Fibroblast of skin of left biceps (primary cell): Measurements from ENCODE around the gene RBMS3.

ENCODE experiments used
- DNase-seq, 2 experiments: peaks; one replicate each; pipeline ENCODE4 v3.0.0-alpha.2; 2013; ENCODE audit warnings: low read depth in 2 of 2

RBMS3 gene

DNA sequence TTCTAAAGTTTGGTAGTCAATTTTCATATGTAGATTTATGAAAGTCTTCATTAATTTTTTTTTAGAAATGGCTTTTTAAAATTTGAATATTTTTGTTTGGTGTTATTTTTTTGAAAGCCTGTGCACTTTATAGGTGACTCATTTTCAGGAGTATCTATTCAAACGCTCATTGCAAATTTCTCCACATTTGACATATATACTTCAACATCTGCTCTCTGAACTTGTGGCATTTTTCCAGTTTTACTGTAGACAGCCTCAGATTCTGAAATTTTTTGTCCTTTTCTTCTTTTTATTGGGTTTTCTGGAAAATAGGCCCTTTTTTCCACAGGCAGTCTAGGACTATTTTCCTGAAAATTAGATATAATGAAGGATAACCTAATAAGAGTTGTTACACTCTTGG, 396.6 kb downstream of the RBMS3 start:
- no peak for DNase-seq

DNA sequence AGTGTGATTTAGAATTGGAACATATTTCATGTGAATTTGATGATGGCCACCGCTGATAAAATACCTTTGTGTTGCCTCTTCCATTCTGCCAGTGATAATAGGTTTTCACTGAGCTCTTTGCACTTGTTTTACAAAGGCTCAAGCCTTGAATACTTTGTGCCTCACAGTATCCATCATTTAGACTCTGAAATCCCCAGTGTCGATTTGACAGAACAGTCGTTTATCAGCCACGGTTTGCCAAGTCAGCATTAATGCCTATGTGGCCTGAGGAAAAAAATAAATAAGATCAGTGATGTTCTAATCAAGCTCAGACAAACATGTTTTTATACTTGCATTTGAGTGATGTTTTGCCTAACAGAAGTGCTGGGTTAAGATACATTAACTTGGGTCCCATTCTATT, 399.1 kb downstream of the RBMS3 start:
- no peak for DNase-seq

DNA sequence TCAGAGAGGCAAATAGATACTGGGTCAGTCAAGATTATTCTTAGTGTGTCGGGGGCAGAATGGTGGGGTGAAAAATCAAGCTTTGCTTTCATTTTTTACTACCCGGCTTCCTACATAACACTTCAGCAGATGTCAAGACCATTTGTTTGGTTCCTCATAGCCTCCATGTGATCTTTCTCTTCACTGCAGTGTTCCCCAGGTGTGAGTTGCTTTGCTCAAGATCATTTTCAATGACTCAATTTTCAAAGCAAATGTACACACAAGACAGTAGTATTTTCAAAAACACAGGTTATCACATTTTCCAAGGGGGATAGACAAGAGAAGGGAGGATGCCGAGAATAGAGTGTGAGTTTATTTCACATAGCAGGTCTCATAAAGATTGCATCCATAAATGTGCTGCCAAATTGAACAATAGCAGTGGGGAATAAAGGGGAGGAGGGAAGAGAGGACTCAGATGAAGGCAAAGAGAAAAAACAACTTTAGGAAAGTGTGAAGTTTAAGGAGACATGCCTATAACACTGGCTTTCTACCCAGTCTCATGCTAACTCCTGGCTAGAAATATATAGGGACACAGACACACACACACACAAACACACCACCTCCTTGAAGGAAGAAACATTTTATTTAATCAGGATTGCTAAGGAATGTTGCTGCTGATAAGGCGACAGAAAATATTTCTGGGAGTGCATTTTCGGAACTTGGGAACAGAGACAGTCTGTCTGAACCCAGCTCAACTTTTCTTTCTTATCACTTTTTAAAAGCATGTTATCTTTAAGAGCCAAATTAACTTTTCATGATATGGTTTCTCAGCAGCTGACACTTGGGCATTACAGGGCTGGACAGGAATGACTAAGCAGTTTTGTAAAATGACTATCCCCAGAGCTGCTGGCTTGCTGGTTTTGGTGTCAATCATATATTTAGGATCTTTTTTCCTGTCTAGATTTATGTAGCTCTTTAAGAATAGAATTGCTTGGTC, 402.4 kb downstream of the RBMS3 start:
- DNase-seq: no peak

DNA sequence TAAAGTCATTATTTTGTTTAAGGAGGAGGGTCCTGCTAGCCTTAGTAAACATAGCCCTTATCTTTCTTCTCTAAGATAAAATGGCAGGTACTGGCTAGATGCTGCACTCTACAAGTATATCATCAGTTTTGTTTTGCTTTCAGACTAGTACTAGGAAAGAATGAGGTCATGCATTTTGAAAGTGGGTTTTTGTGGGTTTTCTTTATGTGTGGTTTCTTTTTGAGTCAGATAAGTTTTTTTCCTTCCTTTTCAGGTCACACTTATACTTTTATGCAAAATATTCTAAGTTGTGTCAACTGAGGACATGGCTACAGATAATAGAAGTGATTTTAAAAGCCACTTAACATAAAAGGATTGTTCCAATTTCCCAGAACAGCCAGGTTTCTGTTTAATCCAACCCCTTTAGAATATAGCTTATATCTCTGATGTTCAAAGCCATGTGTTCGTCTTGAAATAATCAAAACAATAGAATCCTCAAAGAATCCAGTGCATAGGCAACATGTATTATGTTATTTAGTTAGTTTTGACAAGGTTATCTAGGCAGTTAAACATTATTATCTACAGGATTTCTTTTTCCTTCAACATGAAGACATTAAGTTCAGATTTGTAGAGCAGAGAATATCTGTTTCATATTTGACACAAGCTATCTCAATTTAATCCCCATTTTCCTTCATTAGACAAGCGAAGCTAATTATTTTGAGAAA, 406.2 kb downstream of the RBMS3 start:
- DNase-seq: no peak

DNA sequence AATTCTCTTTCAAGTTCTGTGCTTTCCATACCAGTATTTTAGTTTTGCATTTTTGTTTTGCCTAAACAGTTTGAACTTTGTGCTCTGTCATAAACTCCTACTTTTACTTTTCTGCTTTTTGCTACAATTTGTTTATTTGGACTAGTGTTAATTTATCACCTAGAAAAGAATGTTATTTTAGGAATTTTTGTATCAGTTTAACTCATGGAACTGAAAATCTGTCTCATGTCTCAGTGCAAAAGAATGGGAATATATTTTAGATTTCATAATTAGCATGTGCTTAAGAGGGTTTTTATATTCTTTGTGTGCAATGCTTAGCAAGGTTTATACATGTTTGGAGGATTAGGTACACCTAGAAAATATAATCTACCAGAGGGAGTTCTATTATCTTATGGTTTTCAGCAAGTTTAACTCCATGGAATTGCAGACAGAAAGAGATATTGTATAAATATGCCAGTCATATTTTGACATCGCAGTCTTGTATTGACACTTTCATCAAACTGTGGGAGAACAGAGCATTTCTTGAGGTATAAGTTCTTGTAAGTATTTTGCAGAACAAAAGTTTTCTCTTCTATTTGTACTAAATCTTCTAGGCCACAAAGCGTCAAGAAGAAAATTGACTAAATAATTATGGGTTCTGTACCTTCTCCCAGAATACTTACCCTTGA, 409.9 kb downstream of the RBMS3 start:
- no peak for DNase-seq

DNA sequence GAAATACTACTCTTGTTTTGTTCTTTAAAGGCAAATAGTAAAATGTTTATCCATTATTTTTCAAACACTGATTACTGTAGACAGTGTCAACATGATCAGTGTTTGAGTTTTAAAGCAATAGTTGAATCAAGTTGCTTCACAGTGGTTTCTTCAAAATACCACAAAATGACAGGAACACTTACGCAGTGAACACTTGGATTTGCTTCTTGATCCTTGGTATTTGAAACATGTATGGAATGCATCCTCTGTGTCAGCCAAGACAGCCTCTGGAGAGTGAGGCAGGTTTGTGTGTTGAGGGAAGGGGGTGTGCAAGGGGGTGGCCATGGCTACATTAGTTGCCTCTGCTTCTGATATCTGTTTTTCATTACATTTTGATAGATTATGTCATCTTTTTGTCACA, 413.0 kb downstream of the RBMS3 start:
- DNase-seq: peak; percentile 96 to 98

DNA sequence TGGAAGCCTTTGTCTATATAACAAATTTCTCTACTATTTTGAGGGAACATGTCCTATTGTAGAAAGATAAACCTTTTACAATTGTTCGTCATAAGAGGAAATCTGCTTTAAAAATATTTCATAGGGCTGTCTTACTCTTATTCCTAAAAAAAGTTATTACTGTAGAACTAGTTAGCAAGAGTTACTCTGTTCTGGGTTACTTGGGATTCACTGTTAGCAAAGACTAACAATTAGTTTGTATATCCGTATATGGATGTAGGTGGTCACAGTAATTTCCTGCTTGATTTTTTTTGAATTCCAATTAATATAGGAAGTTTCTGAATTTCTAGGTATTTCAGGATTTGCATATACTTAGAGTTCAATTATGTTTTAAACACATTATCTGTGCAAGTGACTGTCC, 413.5 kb downstream of the RBMS3 start:
- DNase-seq: no peak

DNA sequence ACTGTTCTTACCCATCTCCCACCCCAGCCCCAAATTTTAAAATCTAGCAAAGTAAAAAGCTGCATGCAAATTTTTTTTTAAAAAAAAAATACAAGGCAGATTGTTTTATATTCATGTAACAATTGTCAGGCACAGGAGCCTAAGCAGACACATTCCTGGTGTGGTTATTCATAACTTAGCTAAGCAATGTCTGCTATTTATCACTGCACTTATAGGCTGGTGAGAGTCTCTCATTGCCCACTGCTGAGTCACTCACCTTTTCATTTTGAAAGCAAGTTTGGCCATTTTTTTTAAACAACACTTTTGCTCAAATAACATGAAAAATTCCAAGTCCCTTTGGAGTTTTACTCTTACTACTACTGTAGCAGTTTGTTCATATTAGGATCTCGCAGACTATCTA, 413.9 kb downstream of the RBMS3 start:
- DNase-seq: peak; percentile 91 to 94

DNA sequence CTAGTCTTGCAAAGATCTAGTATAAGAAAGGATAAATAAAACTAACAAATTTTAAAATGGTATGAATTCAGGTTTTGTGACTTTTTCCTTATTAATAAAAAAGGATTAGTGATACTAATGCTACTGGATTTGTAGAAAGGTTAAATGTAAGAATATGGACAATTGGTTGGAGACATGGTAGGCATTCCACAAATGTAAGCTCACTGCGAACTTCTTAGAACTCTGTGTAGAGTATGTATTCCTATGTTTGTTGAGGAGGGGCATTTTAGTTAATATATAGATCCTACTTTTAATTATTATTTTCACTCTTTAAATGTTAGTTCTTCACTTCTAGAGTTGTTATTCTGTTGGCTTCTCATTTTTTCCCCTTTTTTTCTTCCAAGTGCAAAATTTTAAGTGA, 414.3 kb downstream of the RBMS3 start:
- no peak for DNase-seq

DNA sequence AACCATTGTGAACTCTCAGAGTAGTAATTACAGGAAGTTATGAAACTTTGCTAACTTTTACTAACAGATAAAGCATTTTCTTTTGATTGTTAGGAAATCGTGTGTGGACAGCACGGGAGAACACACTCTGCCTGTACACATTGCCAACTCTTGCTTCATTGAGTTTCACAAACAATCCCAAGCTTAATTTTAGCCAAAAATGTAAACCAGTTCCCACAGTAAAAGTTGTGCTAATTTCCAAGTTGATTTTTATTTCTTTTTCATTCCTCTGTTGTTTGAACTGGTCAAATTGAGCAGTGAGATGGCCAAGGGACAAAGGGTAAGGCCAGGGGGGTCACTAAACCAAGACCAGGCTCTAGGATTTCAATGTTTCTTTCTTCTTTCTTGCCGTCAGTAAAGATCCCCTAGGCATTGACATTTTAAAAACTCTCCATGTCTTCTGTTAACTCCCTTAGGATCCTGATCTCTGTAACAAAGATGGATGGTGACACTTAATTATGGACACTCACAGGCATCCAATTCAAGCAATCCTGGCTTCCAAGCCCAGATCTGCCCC, 414.9 kb downstream of the RBMS3 start:
- peak; percentile 71 to 79 for DNase-seq

DNA sequence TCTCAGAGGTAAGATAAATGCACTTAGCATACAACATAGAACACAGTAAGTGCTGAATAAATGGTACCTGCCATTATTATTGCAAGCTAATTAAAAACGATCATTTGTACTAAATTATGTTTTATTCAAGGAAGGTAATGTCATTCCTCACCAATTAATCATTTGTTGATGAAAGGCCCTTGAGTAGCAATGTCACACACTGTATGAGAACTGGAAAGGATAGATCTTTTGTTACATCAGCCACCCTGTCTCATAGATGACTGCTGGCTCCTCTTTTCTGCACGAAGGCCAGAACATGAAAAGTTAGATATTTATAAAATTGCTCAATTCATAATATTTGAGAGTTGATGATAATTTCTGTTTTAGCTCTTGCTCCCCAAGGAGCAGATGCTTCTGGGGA, 415.4 kb downstream of the RBMS3 start:
- no peak for DNase-seq

DNA sequence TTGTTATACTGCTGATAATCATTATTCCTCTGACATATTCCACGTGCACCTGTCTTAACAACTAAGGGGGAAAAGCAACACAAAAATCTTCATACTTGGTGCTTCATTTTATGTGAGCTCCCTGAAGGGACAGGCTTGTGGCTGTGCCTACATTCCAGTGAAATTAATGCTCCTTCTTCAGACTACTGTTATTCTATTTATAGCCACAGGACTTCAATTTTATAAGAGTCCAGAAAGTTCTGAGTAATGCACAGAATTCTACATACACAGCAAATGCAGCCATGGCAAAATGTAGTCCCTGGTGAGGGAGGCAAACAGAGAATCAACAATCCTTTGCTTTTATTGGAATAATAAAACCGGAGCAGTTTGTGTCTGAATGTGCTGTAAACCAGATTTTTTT, 417.1 kb downstream of the RBMS3 start:
- DNase-seq: no peak

DNA sequence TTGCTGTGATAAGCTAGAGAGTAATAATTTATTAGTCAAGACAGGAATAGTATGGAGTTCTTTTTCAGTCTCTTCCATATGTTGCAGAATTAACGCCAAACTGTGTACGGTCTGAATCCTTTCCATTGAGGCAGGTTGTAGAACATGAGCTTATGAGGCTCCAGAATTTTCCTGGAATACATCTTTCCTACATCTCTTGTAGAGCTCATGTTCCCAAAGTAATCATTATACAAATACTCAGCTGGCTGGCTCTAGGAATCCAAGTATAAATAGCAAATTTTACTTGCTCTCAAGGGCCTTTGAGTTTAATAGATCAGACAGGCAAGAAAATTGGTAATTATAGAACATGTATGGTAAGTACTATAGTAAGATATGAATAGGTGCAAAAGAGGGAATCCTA, 419.4 kb downstream of the RBMS3 start:
- no peak for DNase-seq

DNA sequence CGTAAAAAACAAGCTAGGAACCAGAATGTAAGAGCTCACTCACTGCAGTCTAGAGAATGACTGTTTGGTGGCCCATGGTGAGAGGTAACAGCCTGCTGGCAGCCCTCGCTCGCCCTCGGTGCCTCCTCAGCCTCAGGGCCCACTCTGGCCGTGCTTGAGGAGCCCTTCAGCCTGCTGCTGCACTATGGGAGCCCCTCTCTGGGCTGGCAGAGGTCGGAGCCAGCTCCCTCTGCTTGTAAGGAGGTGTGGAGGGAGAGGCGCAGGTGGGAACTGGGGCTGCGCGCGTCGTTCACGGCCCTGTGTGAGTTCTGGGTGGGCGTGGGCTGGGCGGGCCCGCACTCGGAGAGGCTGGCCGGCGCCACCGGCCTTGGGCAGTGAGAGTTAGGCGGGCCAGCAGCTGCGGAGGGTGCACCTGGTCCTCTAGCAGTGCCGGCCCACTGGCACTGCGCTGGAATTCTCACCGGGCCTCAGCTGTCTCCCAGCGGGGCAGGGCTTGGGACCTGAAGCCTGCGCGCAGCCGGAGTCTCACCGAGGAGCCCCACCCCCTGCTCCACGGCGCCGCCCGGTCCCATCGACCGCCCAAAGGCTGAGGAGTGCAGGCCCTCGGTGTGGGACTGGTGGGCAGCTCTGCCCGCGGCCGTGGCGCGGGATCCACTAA, 420.6 kb downstream of the RBMS3 start:
- no peak for DNase-seq

DNA sequence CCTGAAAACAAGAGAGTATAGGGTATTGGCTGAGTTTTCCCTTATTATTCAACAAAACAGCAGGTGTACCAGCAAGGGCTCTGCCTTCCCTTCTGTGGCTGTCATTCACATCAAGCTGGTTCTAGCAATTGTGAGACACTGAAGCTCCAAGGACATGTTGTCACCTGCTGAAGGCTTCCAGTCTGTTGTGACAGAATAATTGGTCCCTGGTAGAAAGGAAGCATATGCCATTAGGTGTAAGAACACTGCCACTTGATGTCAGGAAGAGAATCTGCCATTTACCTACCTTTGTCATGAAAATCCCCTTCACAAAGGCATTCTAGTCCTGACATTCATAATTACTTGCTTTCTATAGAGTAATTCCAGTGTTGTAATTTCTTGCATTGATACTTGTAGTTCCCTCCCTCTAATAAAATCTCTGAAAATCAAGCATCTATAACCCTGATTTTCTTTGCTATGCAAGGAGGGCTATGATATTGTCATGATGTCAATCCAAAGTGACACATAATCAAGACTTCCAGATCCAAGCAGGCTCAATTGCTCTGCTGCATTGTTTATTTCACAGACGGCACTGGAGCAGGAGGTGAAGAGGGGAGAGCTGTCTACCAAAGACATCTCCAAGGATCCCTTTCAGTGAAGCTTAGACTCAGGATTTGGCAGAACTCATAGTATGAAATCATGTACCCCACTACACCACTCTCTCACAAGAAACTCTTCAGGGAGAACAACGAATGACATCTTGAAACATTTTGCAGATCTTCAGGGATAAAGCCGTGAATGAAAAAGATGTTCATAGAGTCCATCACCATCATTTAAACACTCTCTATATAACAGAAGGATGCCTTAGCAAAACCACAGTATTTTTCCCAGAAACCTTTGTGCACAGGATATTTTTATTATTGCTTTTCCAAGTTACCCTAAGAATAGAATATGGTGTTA, 425.3 kb downstream of the RBMS3 start:
- no peak for DNase-seq

DNA sequence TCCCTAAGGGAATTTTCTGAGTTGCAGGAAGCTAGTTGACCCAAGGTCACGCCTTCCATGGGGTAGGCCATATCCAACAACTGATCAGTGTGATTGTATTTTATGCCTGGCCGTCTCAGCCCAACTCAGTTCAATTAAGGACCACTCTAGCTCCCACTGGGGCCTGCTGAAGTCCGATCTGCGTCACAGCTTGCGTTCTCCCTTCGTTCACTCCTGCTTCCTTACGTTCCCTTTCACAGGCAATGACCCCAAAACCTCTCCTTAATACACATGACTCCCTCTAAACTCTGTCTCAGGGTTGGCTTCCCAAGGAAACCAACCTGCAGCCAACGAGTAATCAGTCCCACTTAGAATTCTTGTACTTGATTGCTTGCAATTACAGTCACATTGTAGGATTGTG, 428.0 kb downstream of the RBMS3 start:
- no peak for DNase-seq

DNA sequence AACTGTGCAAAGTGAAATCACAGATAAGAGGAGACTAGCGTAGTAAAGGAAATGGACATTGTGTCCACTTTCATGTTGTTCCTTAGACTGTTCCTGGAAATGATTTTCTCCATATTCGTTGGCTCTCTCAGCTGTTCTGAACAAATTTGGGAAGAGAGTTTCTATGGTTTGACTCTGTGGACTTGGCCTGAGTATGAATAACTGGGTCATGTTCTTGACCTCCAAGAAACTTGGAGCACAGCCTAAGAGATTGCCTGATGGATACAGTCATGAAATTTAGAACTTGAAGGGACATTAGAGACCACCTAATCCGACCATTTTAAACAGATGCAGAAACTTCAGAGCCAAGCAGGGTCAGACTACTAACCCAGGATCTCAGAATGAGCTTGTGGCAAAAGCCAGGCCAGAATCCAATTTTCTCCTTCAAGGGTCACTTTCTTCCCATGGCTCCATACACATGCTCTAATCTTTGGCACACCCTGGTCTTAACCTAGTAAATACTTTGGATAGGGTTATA, 430.4 kb downstream of the RBMS3 start:
- no peak for DNase-seq

DNA sequence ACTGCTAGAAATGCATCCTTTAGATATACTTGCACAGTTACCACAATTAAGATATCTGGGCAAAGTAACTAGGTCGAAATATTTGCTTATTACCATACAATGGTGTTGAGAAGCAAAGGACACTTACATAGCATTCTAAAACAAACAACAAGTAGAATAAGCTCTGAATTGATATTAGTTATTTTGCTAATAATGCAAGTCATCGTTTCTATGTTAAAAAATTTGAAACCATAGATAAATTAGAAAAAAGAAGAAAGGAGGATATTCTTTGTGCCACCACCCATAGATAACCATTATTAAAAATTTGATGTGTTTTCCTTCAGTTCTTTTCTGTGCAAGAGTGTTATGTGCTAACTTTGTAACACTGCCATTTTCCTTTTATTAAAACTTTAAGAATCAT, 435.3 kb downstream of the RBMS3 start:
- no peak for DNase-seq

DNA sequence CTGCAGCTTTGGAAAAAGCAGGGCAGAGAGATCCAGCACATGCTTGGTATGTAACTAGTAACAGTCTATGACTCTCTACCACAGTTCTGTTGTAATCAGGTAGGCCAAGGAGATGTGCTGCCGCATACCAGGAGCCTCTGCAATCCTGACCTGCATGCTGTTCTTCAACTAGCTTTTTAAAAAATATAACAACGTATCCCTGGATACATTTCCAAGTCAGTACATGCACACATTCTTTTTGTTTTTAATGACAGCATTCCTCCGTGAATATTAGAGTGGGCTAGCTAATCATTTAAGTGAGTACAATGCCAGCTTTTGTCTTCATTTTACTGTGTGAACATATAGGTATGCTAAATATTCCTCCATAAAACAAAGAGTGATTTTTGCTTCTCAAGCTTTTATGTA, 437.8 kb downstream of the RBMS3 start:
- DNase-seq: no peak

DNA sequence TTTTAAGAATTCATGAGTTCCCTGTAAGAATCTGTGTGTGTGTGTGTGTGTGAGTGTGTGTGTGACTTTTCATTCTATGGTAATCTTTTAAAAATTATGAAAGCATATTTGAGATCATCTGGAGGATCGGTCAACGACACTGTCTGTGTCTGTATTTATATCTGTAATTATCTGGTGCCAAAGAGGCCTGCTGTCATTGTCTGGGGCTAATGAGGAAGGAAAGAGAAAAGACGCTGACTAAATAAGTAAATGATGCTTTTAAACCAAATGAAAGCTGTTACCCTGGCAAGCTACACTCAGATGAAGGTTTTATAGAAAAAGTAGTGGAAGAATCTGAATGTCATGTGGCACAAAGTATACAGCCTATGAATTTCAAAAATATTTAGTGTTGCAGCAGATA, 439.8 kb downstream of the RBMS3 start:
- DNase-seq: no peak
